ENCODE measurements around the gene NOPCHAP1. TPM values are rescaled to one million over a fixed set of nuclear protein-coding genes. Genes with fewer than 3 reads are reported as not detected.
"Not testable (repeated sequence)": the region's sequence is repeated elsewhere in the genome, so short reads cannot be mapped to it uniquely, and the experiment has no call there.

The NOPCHAP1 gene
- total RNA-seq, 1 donor from 2014 or later = 17.4 TPM

DNA sequence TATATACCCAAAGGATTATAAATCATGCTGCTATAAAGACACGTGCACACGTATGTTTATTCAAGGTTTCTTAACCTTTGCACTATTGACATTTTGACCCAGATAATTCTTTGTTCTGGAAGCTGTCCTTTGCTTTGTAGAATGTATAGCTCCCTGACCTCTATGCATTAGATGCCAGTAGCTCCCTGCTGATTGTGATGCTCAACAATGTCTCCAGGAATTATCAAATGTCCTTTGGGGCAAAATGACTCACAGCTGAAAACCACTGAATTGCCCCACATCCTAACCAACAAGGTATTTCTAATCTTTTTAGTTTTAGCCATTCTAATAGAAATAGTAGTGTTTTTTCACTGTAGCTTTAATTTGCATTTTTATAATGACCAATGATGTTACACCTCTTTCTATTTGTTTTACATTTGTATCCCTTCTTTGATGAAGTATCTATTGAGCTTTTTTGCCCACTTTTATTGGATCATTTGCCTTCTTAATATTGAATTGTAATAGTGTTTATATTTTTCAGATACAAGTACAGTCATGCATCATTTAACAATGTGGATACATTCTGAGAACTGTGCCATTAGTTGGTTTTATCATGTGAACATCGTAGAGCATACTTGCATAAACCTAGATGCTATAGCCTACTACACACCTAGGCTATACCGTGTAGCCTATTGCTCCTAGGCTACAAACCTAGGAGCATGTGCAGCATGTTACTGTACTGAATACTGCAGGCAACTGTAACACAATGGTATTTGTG lies 10.4 kb upstream of the NOPCHAP1 start:
- H3K4me3 ChIP-seq (ENCODE audit: low read depth, low read length) = no peak overlapping the region
- no peak for DNase-seq (ENCODE audit: low read depth)
- TF ChIP-seq CTCF (conservative IDR thresholded peaks at IDR 0.05; ENCODE audit: low read depth, low read length) = no peak

- no peak for TF ChIP-seq CTCF (conservative IDR thresholded peaks at IDR 0.05; ENCODE audit: low read depth, low read length)
- no peak overlapping the region for H3K4me3 ChIP-seq (ENCODE audit: low read depth, low read length)
- DNase-seq (ENCODE audit: low read depth) = no peak
These were observed 9.4 kb upstream of the NOPCHAP1 start for GRCh38 chr12:104976703-104977102.

DNA sequence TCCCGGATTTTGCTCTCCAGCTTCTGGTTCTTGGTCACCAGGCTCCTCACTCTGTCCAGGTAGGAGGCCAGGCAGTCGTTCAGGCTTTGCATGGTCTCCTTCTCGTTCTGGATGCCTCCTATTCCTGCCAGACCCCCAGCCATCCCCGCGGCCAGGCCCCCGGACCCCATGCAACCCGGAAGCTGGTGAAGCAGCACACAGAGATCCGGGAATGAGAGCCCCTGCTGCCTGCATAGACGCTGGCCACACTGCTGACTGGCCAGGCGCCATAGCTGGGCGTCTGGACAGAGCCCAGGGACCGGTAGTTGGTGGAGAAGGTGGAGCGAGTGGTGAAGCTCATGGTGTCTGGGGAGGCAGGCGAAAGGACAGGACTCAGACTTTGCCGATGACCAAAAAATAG lies 8.4 kb upstream of the NOPCHAP1 start:
- H3K4me3 ChIP-seq (ENCODE audit: low read depth, low read length); DNase-seq (ENCODE audit: low read depth): not testable (repeated sequence)

DNA sequence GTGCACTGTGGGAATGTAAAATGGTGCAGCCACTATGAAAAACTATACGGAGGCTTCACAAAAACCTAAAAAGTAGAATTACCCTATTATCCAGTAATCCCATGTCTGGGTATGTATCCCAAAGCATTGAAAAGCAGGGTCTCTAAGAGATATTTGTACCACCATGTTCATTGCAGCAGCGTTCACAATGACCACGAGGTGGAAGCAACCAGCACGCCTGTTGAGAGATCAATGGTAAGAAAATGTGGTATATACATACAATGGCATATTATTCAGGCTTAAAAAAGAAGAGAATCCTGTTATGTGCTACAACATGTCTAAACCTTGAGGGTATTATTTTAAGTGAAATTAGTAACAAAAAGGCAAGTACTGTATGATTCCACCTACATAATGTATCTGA lies 910 bp upstream of the NOPCHAP1 start:
- DNase-seq (ENCODE audit: low read depth) = no peak
- no peak for TF ChIP-seq CTCF (conservative IDR thresholded peaks at IDR 0.05; ENCODE audit: low read depth, low read length)
- no peak overlapping the region for H3K4me3 ChIP-seq (ENCODE audit: low read depth, low read length)

DNA sequence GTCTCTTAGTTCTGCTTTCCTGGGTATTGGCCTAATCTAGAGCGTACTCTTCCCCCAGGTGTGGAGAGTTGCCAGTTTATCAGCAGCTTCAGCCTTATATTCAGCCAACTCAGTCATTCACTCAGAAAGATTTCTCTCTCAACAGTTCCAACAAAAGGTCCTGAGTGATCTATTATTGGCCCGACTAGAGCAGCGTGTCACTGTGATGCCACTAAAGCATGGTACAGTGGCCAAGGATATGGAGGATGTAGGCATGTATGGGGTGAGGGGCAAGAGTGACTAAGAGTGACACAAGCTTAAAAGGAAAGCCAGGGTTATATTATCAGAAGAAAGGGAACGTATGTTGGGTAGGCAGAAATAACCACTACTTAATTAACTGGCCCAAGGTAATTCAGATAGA lies 4.8 kb downstream of the NOPCHAP1 start:
- no peak overlapping the region for H3K4me3 ChIP-seq (ENCODE audit: low read depth, low read length)
- DNase-seq (ENCODE audit: low read depth) = no peak
- TF ChIP-seq CTCF (conservative IDR thresholded peaks at IDR 0.05; ENCODE audit: low read depth, low read length) = no peak

- DNase-seq (ENCODE audit: low read depth) = no peak
- TF ChIP-seq CTCF (conservative IDR thresholded peaks at IDR 0.05; ENCODE audit: low read depth, low read length) = no peak
- no peak overlapping the region for H3K4me3 ChIP-seq (ENCODE audit: low read depth, low read length)
These were observed 5.5 kb downstream of the NOPCHAP1 start for GRCh38 chr12:104991565-104992128.

DNA sequence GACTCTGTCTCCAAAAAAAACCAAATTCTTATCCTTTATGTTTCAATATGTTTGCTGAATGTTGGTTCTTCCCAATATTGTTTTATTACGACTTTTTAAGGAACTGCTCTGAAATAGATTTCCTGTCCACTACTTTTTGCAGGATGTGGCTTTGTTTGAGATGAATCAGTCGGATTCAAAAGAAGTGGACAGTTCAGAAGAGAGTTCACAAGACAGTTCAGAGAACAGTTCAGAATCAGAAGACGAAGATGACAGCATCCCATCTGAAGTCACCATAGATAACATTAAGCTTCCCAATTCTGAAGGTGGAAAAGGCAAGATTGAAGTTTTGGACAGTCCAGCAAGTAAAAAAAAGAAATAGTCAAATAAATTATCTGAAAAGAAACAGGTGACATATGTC lies 8.2 kb downstream of the NOPCHAP1 start:
- H3K4me3 ChIP-seq (ENCODE audit: low read depth, low read length) = no peak overlapping the region
- no peak for DNase-seq (ENCODE audit: low read depth)
- no peak for TF ChIP-seq CTCF (conservative IDR thresholded peaks at IDR 0.05; ENCODE audit: low read depth, low read length)

Measured in epithelial cell of proximal tubule (primary cell).